PC-3 (cell line): ENCODE data around the gene CDC42EP2. TPM values are rescaled to one million over a fixed set of nuclear protein-coding genes. Genes with fewer than 3 reads are reported as not detected.

Experiments
- ATAC-seq: fragments of 200-7000 bp; cut with Tn5 transposase; 2 replicates; pipeline ENCODE4 v1.9.1; 2020; ENCODE audit warnings: mild to moderate bottlenecking, moderate library complexity
- BruUV-seq: library from RNA; stranded (reverse); fragments of 400-500 nt; replicated peaks from 2 replicates; lab custom pipeline; 2021; lab: Mats Ljungman, UMichigan
- CTCF ChIA-PET: fragments of 300-600 bp; sonication (Branson Sonifier 250); formaldehyde crosslinking; loops from one replicate; lab custom pipeline; 2022; ENCODE audit warnings: antibody characterized with exemption; lab: Charles Lee
- POLR2A ChIA-PET: fragments of 300-600 bp; sonication (Branson Sonifier 250); formaldehyde crosslinking; loops from one replicate; lab custom pipeline; 2022; ENCODE audit warnings: antibody characterized with exemption; ENCODE audit not compliant: unreplicated experiment; lab: Charles Lee
- DNase-seq: peaks from one replicate; pipeline ENCODE4 v3.0.0-alpha.2; 2015
- H2AFZ ChIP-seq: fragments of 300-600 bp; sonication (generic); 2 replicates; pipeline ENCODE4 v1.6.0; 2016; ENCODE audit warnings: antibody characterized with exemption, low read length
- H3F3A ChIP-seq: fragments of 300-600 bp; sonication (generic); one replicate; pipeline ENCODE4 v1.6.0; 2017; ENCODE audit warnings: antibody characterized with exemption, low read length, control low read depth, mild to moderate bottlenecking; ENCODE audit not compliant: unreplicated experiment
- H3K27ac ChIP-seq: fragments of 300-600 bp; sonication (generic); 2 replicates; pipeline ENCODE4 v1.5.1; 2016; ENCODE audit warnings: mild to moderate bottlenecking, low read length
- H3K27me3 ChIP-seq: fragments of 300-600 bp; sonication (generic); 2 replicates; pipeline ENCODE4 v1.6.1; 2016; ENCODE audit warnings: low read length, mixed read lengths
- H3K36me3 ChIP-seq: fragments of 300-600 bp; sonication (generic); 2 replicates; pipeline ENCODE4 v1.6.1; 2016; ENCODE audit warnings: low read depth, mixed run types, low read length, mixed read lengths
- H3K4me1 ChIP-seq: fragments of 300-600 bp; sonication (generic); 2 replicates; pipeline ENCODE4 v1.5.1; 2016; ENCODE audit warnings: low read length; ENCODE audit not compliant: insufficient read depth
- H3K4me2 ChIP-seq: fragments of 300-600 bp; sonication (generic); 2 replicates; pipeline ENCODE4 v1.6.0; 2016; ENCODE audit warnings: low read length
- H3K4me3 ChIP-seq: fragments of 300-600 bp; sonication (generic); 2 replicates; pipeline ENCODE4 v1.5.1; 2016; ENCODE audit warnings: mild to moderate bottlenecking, low read length, mixed read lengths
- H3K79me2 ChIP-seq: fragments of 300-600 bp; sonication (generic); 2 replicates; pipeline ENCODE4 v1.6.1; 2017; ENCODE audit warnings: low read length, mixed read lengths
- H3K9ac ChIP-seq: fragments of 300-600 bp; sonication (generic); 2 replicates; pipeline ENCODE4 v1.6.0; 2016; ENCODE audit warnings: mild to moderate bottlenecking, low read length
- H3K9me2 ChIP-seq: fragments of 300-600 bp; sonication (generic); replicated peaks from 2 replicates; pipeline ENCODE4 v1.6.1; 2016; ENCODE audit warnings: mixed run types, low read length, mixed read lengths
- H3K9me3 ChIP-seq: fragments of 300-600 bp; sonication (generic); 2 replicates; pipeline ENCODE4 v1.6.1; 2016; ENCODE audit warnings: low read length, mixed read lengths
- H4K20me1 ChIP-seq: fragments of 300-600 bp; sonication (generic); 2 replicates; pipeline ENCODE4 v1.6.1; 2016; ENCODE audit warnings: low read length, mixed read lengths
- CTCF ChIP-seq: fragments of 300-600 bp; sonication (generic); conservative IDR thresholded peaks from 2 replicates; pipeline ENCODE4 v1.5.1; 2017; ENCODE audit warnings: antibody characterized with exemption, low read depth, mild to moderate bottlenecking, low read length
- EZH2 ChIP-seq: fragments of 300-600 bp; sonication (generic); IDR thresholded peaks from one replicate; pipeline ENCODE4 v1.6.1; 2017; ENCODE audit warnings: antibody characterized with exemption, mild to moderate bottlenecking, low read length; ENCODE audit not compliant: unreplicated experiment
- EZH2phosphoT487 ChIP-seq: fragments of 300-600 bp; sonication (generic); IDR thresholded peaks from 2 replicates; pipeline ENCODE4 v1.6.1; 2018; ENCODE audit warnings: mild to moderate bottlenecking, antibody characterized with exemption, low read length, borderline replicate concordance
- intact Hi-C: fragments of 100-400 bp; cut with micrococcal nuclease; formaldehyde crosslinking; loops from 2 replicates; pipeline ENCODE4 v1.9.0; 2023
- total RNA-seq: library from RNA; depleted of rRNA; stranded (reverse); fragments of >200 nt; gene quantifications from 2 replicates; pipeline ENCODE4 v1.2.3, GENCODE V29; 2014

Gene CDC42EP2
- total RNA-seq, 1 experiment from 2014 or later: 25.7 TPM

GRCh38 chr11:65274735-65275682 lies 39.7 kb upstream of the CDC42EP2 start:
- peak overlapping the region; percentile 16; the same call in 1 of the 2 replicates for H3K9ac ChIP-seq
- H2AFZ ChIP-seq: no peak overlapping the region
- H3K9me3 ChIP-seq: no peaks in the 10 kb centered on the region
- TF ChIP-seq EZH2 (no peak), CTCF (peak; percentile 94)
- intact Hi-C loops: loop anchor here (1.0 kb wide), 2 partner anchors 42 to 55 kb away; no protein-coding TSS in a partner anchor
- DNase-seq (peak; percentile 96), ATAC-seq (peak; percentile 66)
- BruUV-seq: no TSS peak
- no peaks in the 10 kb centered on the region for H3K79me2 ChIP-seq
- peaks cover 45% of the 10 kb centered on the region for H3K36me3 ChIP-seq
- ChIA-PET CTCF (interaction anchor here (0.6 to 3.8 kb wide), 29 partner anchors 9 to 970 kb away, joined by 3 to 266 read pairs (median 15); partner anchors contain the start of genes CDC42EP2, DPF2, TIGD3 and TM7SF2), POLR2A (interaction anchor here (0.6 to 1.4 kb wide), 10 partner anchors 13 to 388 kb away, joined by 3 to 56 read pairs (median 14); partner anchors contain the start of genes NEAT1 and POLA2)
- no peak overlapping the region for H3K4me3 ChIP-seq
- no peaks in the 10 kb centered on the region for H3K27me3 ChIP-seq
- H3F3A ChIP-seq: peaks cover 27% of the 10 kb centered on the region
- peak overlapping the region; percentile 64 for H3K27ac ChIP-seq
- H3K9me2 ChIP-seq: no peaks in the 10 kb centered on the region
- H3K4me1 ChIP-seq: peaks cover 47% of the 10 kb centered on the region
- H3K4me2 ChIP-seq: peak overlapping the region; percentile 37
- no peaks in the 10 kb centered on the region for H4K20me1 ChIP-seq

GRCh38 chr11:65275906-65276305 lies 38.8 kb upstream of the CDC42EP2 start:
- H3K27me3 ChIP-seq: no peaks in the 10 kb centered on the region
- BruUV-seq: no TSS peak
- CTCF ChIA-PET: interaction anchor here (0.6 to 3.8 kb wide), 25 partner anchors 10 to 971 kb away, joined by 3 to 266 read pairs (median 16); partner anchors contain the start of genes CDC42EP2, DPF2, TIGD3 and TM7SF2
- H4K20me1 ChIP-seq: no peaks in the 10 kb centered on the region
- H3K36me3 ChIP-seq: peaks cover 45% of the 10 kb centered on the region
- POLR2A ChIA-PET: interaction anchor here (0.6 to 1.4 kb wide), 10 partner anchors 13 to 387 kb away, joined by 4 to 56 read pairs (median 14); partner anchors contain the start of genes NEAT1 and POLA2
- no peak overlapping the region for H3K4me3 ChIP-seq
- no peaks in the 10 kb centered on the region for H3K9me2 ChIP-seq
- peaks cover 56% of the 10 kb centered on the region for H3K4me1 ChIP-seq
- H3K9ac ChIP-seq: peak overlapping the region; percentile 16; the same call in 1 of the 2 replicates
- no peaks in the 10 kb centered on the region for H3K79me2 ChIP-seq
- ATAC-seq (no peak), DNase-seq (no peak)
- peak overlapping the region; percentile 37; the same call in 1 of the 2 replicates for H3K4me2 ChIP-seq
- peak overlapping the region; percentile 64 for H3K27ac ChIP-seq
- intact Hi-C loops: loop anchor here (1.0 kb wide), 2 partner anchors 41 to 54 kb away; no protein-coding TSS in a partner anchor
- no peaks in the 10 kb centered on the region for H3K9me3 ChIP-seq
- H3F3A ChIP-seq: peaks cover 35% of the 10 kb centered on the region
- H2AFZ ChIP-seq: no peak overlapping the region
- no peak for TF ChIP-seq EZH2
- no peak for TF ChIP-seq EZH2phosphoT487
- TF ChIP-seq CTCF: no peak
